ENCODE data around the gene CDK6. TPM values are rescaled to one million over a fixed set of nuclear protein-coding genes. Genes with fewer than 3 reads are reported as not detected.

CDK6 gene
- total and polyA plus RNA-seq, 10 of the 15 experiments (the other 5 are each of a cell fraction or from before 2014, with no cell fraction given): 8.0 to 118 (median 45.8) TPM

DNA sequence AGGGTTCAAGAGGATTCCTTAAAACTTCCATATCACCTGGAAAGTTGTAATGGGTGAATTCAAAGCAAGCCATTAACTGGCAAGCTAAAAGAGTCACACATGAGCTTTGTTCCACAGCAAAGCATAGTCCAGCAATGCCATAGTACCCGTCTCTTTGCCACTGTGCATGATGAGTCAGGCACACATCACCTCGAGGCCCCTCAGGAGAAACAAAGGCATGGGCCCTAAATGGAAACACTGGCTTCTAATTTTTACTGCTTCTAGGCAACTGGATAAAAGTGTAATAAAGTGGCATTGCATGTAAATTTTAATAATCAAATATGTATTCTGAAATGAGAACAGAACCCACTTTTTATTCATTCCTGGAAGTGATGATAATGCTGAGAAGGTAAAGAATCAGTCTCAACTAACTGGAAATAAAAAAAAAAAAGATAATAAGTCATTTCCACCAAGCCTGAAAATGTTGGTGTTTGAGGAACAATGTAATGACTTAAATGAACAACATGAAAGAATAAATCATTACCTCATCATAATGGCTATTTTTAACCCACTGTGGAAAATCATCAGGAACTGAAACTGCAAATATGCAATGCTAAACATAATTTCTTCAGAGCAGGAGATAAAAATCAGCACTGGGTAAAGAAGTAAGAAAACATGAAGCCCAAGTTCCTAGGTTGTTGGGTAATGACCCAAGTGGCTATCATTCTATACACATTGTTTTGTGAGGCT, 104.9 kb downstream of the CDK6 start (continued):
- TF ChIP-seq, protein P1, sequence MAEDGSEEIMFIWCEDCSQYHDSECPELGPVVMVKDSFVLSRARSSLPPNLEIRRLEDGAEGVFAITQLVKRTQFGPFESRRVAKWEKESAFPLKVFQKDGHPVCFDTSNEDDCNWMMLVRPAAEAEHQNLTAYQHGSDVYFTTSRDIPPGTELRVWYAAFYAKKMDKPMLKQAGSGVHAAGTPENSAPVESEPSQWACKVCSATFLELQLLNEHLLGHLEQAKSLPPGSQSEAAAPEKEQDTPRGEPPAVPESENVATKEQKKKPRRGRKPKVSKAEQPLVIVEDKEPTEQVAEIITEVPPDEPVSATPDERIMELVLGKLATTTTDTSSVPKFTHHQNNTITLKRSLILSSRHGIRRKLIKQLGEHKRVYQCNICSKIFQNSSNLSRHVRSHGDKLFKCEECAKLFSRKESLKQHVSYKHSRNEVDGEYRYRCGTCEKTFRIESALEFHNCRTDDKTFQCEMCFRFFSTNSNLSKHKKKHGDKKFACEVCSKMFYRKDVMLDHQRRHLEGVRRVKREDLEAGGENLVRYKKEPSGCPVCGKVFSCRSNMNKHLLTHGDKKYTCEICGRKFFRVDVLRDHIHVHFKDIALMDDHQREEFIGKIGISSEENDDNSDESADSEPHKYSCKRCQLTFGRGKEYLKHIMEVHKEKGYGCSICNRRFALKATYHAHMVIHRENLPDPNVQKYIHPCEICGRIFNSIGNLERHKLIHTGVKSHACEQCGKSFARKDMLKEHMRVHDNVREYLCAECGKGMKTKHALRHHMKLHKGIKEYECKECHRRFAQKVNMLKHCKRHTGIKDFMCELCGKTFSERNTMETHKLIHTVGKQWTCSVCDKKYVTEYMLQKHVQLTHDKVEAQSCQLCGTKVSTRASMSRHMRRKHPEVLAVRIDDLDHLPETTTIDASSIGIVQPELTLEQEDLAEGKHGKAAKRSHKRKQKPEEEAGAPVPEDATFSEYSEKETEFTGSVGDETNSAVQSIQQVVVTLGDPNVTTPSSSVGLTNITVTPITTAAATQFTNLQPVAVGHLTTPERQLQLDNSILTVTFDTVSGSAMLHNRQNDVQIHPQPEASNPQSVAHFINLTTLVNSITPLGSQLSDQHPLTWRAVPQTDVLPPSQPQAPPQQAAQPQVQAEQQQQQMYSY (CRISPR knock-in tag; IDR thresholded peaks at IDR 0.05): no peak
- TF ChIP-seq SREBF2 (IDR thresholded peaks at IDR 0.05; ENCODE audit: low read length): no peak
- TF ChIP-seq HSF1 (IDR thresholded peaks at IDR 0.05; ENCODE audit: low read depth, low read length): no peak
- TF ChIP-seq ZBTB40 (IDR thresholded peaks at IDR 0.05; ENCODE audit: borderline replicate concordance): no peak
- no peak for TF ChIP-seq CHD2 (IDR thresholded peaks at IDR 0.05; ENCODE audit: borderline replicate concordance, low read depth, low read length)
- 0 out of 2 replicates have a peak, but pooled peaks have one; percentile 49 for TF ChIP-seq DPF2 (IDR thresholded peaks at IDR 0.05)
- TF ChIP-seq HCFC1 (IDR thresholded peaks at IDR 0.05; ENCODE audit: low read length): no peak
- TF ChIP-seq FOS (IDR thresholded peaks at IDR 0.05; ENCODE audit: borderline replicate concordance, extremely low read depth, insufficient read length): no peak
- TF ChIP-seq, protein P2, sequence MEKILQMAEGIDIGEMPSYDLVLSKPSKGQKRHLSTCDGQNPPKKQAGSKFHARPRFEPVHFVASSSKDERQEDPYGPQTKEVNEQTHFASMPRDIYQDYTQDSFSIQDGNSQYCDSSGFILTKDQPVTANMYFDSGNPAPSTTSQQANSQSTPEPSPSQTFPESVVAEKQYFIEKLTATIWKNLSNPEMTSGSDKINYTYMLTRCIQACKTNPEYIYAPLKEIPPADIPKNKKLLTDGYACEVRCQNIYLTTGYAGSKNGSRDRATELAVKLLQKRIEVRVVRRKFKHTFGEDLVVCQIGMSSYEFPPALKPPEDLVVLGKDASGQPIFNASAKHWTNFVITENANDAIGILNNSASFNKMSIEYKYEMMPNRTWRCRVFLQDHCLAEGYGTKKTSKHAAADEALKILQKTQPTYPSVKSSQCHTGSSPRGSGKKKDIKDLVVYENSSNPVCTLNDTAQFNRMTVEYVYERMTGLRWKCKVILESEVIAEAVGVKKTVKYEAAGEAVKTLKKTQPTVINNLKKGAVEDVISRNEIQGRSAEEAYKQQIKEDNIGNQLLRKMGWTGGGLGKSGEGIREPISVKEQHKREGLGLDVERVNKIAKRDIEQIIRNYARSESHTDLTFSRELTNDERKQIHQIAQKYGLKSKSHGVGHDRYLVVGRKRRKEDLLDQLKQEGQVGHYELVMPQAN (conservative IDR thresholded peaks at IDR 0.05): no peak
- no peak for TF ChIP-seq NR2F1 (conservative IDR thresholded peaks at IDR 0.05)
- TF ChIP-seq RELB (IDR thresholded peaks at IDR 0.05; ENCODE audit: low read depth): peak; percentile 43; the same call in 1 of the 2 replicates
- TF ChIP-seq BCL3 (IDR thresholded peaks at IDR 0.05; ENCODE audit: borderline replicate concordance, insufficient read depth, low read depth, low read length, poor library complexity, severe bottlenecking): no peak

All from GM12878 (cell line).